Fibroblast of mammary gland (primary cell): ENCODE data around the gene MED12L.

ENCODE experiments used
- DNase-seq: peaks from one replicate; pipeline ENCODE4 v3.0.0-alpha.2; 2010; ENCODE audit warnings: low read depth
- H3K4me3 ChIP-seq: 2 replicates; pipeline ENCODE4 v1.5.1; 2011; ENCODE audit warnings: low read depth, mild to moderate bottlenecking, low read length, moderate library complexity; ENCODE audit not compliant: control insufficient read depth
- TF ChIP-seq, protein P1 (sequence below): conservative IDR thresholded peaks from 2 replicates; pipeline ENCODE4 v1.5.1; 2011; ENCODE audit warnings: low read depth, low read length, inconsistent platforms; ENCODE audit not compliant: control insufficient read depth, insufficient read depth

The MED12L gene

DNA sequence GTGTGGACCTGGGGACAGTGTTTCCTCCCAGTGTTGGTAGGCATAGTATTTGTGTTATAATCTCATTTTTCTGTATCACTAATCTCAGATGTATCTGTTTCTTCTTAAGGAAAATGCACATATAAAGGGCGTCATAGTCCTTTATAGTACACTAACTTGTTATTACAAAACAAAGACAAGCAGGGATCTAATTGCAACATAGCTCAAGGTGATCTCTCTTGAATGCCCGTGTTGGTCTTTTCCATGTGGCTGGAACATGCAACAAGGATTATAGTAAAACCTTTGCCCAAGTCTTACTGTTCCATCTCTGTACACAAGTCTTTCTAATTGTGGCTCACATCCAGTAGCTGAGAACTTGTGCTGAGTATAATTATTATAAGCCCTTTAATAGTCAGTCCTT lies 234.7 kb downstream of the MED12L start:
- TF ChIP-seq, protein P1, sequence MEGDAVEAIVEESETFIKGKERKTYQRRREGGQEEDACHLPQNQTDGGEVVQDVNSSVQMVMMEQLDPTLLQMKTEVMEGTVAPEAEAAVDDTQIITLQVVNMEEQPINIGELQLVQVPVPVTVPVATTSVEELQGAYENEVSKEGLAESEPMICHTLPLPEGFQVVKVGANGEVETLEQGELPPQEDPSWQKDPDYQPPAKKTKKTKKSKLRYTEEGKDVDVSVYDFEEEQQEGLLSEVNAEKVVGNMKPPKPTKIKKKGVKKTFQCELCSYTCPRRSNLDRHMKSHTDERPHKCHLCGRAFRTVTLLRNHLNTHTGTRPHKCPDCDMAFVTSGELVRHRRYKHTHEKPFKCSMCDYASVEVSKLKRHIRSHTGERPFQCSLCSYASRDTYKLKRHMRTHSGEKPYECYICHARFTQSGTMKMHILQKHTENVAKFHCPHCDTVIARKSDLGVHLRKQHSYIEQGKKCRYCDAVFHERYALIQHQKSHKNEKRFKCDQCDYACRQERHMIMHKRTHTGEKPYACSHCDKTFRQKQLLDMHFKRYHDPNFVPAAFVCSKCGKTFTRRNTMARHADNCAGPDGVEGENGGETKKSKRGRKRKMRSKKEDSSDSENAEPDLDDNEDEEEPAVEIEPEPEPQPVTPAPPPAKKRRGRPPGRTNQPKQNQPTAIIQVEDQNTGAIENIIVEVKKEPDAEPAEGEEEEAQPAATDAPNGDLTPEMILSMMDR, result no peak
- DNase-seq, result no peak
- H3K4me3 ChIP-seq, result no peak overlapping the region

- no peak for DNase-seq
- TF ChIP-seq, protein P1, result no peak
- no peak overlapping the region for H3K4me3 ChIP-seq
These were observed 236.1 kb downstream of the MED12L start for GRCh38 chr3:151321526-151321925.

DNA sequence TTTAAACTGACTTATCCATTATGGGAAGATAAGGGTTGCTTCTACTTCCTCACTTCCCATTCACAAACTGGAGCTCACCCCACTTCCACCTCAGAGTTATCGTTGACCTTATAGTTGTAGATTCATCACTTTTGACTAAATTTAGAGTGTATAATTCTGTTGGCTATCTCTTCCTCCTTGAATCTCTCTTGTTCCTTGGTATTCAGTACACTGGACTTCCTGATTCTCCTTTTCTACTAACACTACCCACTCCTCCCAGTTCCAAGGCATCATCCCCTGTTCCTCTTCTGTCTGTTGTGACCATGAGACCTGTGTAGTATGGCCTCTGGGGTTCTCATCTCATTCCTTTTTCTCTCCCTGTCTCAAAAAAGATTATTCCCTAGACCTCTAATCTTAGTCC lies 237.0 kb downstream of the MED12L start:
- no peak for DNase-seq
- TF ChIP-seq, protein P1, result no peak
- H3K4me3 ChIP-seq, result no peak overlapping the region

GRCh38 chr3:151327571-151328198 lies 242.2 kb downstream of the MED12L start:
- no peak overlapping the region for H3K4me3 ChIP-seq
- peak; percentile 48 for DNase-seq
- TF ChIP-seq, protein P1, result peak; percentile 61

DNA sequence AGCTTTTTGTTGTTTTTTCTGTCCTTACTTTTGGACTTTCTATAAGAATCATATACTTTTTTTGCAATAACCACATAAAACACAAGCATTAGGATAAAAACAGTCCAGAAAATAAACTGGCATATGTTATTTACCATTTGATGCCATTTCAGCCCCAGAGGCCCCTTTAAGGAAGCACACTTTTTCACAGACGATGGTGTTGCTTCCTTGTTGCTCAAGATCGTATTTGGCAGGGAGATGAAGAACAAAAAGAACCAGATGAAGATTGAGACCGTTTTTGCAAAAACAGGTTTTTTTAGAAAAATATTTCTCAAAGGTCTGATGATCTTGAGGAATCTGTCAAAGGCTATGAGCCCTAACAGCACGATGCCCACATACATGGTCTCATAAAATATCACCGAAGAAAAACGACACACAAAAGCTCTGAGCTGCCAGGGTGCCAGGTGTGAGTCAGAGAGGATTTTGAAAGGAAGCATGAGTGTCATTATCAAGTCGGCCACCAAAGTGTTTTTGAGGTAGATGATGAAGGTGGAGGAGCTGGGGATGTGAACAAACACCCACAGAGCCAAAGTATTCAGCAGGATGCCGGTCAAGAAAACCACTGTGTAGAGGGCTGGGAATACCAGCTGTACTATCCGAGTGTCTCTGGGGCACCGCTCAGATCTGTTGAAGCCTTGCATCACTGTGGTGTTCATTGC lies 243.0 kb downstream of the MED12L start:
- peak; percentile 43 for DNase-seq
- TF ChIP-seq, protein P1, result no peak
- H3K4me3 ChIP-seq, result no peak overlapping the region

DNA sequence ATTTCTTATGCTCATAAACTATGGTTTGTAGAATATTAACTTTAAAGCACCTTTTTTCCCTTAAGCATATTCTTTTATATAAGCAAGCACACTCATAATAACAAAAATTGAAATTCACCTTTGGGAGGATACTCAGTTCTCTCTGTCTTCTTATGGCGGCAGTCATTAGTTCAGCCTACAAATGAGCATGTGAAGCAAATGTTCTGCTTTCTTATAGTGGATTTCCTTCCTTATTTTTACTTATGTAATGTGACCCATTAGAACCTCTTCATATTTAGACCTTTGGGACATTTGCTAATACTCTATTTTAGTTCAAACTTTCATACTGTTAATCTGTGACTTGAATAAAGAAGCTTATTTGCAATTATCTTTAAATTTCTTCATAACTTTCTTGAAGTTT lies 243.9 kb downstream of the MED12L start, which contains the start of gene P2RY13:
Gene P2RY13 (minus strand): TSS at position 187 of the 400 bp plus-strand sequence. CDS start 21 bp downstream, at position 166.
- no peak within 1 kb of the TSS for H3K4me3 ChIP-seq
- DNase-seq, result no peak
- TF ChIP-seq, protein P1, result no peak
